ENCODE measurements around the gene CNTNAP5.

DNA sequence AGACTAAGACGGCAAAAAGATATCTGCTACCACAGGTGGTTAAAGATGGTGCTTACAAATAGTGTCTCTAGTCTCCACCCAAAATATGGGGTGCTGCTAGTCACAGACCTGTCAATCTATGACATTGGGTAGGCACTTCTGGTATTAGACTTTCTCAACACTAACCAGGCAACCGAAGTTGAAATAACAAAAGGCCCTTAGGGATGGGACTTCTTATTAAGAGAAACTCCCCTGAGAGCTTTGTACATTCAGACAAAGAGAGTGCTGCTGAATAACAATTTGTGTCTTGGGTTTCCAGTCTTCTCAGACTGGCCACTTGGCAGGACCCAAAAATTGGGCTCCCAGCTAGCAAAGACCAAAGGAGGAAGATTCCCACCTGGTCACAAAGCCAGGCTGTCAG, 310.0 kb downstream of the CNTNAP5 start:
- TF ChIP-seq POLR2A (IDR thresholded peaks at IDR 0.05; ENCODE audit: low read depth, low read length) (no peak), ELK1 (IDR thresholded peaks at IDR 0.05; ENCODE audit: borderline replicate concordance, low read depth, low read length) (no peak), CTCF (conservative IDR thresholded peaks at IDR 0.05; ENCODE audit: low read depth, low read length) (no peak), BHLHE40 (IDR thresholded peaks at IDR 0.05; ENCODE audit: low read depth, low read length) (no peak), CEBPB (IDR thresholded peaks at IDR 0.05; ENCODE audit: low read depth, low read length) (no peak), MAZ (IDR thresholded peaks at IDR 0.05; ENCODE audit: borderline replicate concordance, low read depth, low read length) (no peak), RAD21 (IDR thresholded peaks at IDR 0.05; ENCODE audit: low read length) (no peak), USF2 (IDR thresholded peaks at IDR 0.05; ENCODE audit: low read depth, low read length) (no peak), RCOR1 (IDR thresholded peaks at IDR 0.05; ENCODE audit: insufficient replicate concordance, low read length) (no peak), FOS (IDR thresholded peaks at IDR 0.05; ENCODE audit: low read depth, low read length) (no peak), MXI1 (IDR thresholded peaks at IDR 0.05; ENCODE audit: borderline replicate concordance, low read depth, low read length) (no peak), RFX5 (IDR thresholded peaks at IDR 0.05; ENCODE audit: low read depth, low read length) (no peak)

Measured in IMR-90 (cell line).